LoVo (cell line): ENCODE measurements around the gene MMP24.
A peak's percentile ranks its signal among the peaks of the same experiment; 100 is the strongest.
"Not testable (repeated sequence)": the region's sequence is repeated elsewhere in the genome, so short reads cannot be mapped to it uniquely, and the experiment has no call there.

ENCODE experiments used
- DNase-seq: peaks from one replicate; pipeline ENCODE4 v3.0.0-alpha.2; 2016; ENCODE audit warnings: low spot score

The MMP24 gene

DNA sequence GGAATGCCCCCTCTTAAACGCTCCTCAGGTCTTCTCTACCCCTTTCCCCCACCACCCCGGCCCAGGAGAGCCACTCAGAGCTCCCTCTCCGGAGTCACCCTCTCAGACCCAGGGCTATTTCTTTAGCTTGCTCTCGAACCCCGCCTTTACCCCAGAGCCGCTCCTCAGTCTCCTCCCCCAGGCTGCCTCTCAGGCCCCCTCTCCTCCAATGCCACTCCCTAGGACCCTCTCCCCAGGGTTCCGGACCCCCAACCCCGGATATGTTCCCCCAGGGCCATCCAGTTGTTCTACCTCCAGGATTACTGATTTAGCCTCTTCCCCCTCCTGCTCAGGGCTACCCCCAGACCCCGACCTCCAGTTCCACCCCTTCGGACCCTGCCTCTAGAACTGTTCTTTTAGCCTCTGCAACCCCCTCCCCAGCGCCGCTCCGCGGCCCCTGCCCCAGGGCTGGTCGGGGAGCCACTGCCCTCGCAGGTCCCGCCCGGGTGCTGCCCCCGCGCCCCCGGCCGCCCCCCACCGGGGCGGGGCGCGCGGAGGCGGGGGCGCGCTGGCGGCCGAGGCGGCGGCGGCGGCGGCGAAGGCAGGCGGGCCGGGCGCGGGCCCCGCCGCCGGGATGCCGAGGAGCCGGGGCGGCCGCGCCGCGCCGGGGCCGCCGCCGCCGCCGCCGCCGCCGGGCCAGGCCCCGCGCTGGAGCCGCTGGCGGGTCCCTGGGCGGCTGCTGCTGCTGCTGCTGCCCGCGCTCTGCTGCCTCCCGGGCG is at the start of gene MMP24:
MMP24 (plus strand) TSS at position 565 of the 758 bp plus-strand sequence; CDS start at position 614, 49 bp downstream.
- DNase-seq, result no peak

DNA sequence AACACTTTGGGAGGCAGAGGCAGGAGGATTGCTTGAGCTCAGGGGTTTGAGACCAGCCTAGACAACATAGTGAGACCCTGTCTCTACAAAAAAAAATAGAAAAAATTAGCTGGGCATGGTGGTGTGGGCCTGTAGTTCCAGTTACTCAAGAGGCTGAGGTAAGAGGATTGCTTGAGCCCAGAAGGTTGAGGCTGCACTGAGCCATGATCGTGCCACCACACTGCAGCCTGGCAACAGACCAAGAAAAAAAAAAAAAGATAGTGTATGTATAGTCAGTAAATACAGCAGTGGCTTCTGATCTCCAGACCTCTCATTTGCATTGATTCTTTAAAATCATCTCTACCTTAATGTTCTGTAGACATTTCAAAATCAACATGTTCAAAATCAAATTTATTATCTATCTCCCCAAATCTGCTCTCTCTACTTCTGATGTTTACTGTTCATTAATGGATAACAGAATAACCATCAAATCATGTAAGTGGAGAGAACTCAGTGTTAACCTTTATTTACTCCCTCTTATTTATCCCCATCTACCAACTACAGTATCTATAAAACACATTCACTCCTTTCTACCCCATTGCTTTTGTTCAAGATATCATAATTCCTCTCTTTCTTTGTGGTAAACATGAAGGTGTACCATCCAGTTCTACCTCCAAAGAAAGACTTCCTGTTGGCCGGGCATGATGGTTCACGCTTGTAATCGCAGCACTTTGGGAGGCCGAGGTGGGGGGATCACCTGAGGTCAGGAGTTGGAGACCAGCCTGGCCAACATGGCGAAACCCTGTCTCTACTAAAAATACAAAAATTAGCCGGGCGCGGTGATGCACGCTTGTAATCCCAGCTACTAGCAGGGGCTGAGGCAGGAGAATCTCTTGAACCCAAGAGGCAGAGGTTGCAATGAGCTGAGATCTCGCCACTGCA is 46.9 kb upstream of the MMP24 start:
- no peak for DNase-seq

DNA sequence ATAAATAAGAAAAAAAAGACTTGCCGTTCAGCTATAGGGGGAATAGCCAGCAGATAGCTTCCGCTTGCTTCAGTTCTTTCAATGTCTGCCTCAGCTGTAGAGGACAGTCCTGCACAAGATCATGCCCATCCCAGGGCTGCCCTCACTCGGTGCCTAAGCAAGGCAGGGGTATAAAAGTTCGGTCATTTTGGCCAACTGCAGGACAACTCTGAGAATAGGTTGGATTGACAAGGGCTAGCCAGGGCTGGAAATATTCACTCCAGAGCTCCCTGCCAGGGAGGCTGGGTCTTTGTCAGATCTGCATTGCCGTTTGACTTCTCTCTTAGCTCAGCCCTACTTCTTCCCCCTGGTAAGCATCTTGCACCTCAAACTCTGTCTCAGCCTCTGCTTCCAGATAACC is 46.2 kb upstream of the MMP24 start:
- DNase-seq, result no peak

DNA sequence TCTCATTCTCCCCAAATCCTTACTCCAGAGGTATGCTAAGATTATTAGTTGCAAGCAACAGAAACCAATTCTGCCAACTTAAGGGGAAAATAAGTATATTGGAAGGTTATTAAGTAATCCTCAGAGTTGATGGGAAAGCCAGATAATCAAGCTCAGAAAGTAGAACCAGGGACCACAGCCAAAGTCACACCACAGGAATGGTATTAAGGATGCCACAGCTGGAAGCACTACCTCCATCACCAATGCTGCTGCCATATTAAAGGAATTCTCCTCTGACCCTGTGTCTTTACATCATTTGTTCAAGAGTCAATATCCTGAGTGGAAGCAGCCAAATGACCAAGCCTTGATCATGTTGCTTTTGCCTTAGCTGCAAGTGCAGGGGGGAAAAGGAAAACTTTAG is 44.8 kb upstream of the MMP24 start:
- DNase-seq, result no peak

DNA sequence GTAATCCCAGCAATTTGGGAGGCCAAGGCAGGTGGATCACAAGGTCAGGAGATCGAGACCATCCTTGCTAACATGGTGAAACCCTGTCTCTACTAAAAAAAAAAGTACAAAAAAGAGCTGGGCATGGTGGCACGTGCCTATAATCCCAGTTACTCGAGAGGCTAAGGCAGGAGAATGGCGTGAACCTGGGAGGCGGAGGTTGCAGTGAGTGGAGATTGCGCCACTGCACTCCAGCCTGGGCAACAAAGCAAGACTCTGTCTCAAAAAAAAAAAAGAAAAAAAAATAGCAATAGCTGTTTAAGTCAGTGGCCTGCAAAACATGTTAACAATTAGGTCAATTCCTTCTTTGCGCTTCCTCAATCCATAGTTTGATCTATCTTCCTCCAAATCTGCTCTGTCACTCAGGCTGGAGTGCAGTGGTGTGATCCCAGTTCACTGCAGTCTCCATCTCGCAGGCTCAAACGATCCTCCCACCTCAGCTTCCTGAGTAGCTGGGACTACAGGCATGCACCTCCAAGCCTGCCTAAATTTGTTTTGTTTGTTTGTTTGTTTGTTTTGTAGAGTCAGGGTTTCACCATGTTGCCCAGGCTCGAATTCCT is 39.7 kb upstream of the MMP24 start:
- DNase-seq, result not testable (repeated sequence)

DNA sequence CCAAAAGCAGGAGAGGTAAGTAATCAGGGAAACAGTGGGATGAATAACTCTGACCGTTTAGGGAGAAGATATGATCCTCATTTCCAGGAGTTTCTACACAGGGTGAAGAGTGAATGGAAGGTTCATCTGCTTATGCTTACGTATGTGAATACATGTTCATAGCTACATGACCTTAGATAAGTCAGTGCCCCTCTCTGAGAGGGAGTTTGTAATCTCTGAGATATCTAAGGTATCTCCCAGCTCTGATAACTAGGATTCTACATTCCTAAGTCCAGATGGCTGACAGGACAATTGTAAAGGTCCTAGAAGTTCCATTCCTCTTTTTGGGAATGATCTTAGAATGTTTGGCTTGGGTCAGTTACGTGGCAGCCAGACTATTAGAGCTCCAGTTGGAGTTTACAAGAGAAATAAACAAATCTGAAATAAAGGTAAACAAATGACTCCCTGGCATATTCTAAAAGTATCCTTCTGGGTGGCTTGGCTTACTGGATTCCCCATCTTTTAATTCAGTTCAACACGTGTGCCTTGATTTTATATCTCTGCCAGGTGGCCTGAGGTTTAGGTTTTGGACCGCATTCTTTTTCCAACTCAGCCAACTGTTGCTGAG is 38.8 kb upstream of the MMP24 start:
- DNase-seq, result no peak

DNA sequence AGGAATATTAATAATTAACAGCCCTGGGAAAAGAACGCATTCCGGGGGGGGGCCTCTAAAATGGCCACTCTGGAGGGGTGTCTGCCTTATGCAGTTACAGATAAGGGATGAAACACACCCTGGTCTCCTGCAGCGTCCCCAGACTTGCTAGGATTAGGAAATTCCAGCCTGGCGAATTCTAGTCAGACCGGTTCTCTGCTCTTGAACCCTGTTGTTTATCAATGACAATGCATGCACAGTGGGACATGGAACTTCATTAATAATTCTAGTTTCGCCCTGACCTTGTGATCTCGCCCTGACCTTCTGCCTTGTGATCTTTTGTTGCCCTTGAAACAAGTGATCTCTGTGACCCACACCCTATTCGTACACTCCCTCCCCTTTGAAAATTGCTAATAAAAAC is 37.3 kb upstream of the MMP24 start:
- DNase-seq, result not testable (repeated sequence)

DNA sequence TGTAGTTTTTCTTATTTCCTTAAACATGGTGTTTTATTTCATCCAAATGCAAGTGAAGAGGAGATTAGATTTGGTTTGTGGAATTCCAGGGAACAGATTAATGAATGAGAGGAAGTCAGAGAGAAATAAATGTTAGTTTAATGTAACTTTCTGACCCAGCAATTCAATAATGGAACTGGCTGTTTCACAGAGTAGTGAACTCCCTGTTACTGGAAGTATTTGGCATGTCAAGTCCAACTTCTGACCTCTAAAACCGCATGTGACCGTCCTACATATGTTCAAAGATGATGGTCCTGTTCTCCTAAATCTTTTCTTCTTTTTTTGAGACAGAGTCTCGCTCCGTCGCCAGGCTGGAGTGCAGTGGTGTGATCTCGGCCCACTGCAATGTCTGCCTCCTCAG is 35.9 kb upstream of the MMP24 start:
- DNase-seq, result no peak

DNA sequence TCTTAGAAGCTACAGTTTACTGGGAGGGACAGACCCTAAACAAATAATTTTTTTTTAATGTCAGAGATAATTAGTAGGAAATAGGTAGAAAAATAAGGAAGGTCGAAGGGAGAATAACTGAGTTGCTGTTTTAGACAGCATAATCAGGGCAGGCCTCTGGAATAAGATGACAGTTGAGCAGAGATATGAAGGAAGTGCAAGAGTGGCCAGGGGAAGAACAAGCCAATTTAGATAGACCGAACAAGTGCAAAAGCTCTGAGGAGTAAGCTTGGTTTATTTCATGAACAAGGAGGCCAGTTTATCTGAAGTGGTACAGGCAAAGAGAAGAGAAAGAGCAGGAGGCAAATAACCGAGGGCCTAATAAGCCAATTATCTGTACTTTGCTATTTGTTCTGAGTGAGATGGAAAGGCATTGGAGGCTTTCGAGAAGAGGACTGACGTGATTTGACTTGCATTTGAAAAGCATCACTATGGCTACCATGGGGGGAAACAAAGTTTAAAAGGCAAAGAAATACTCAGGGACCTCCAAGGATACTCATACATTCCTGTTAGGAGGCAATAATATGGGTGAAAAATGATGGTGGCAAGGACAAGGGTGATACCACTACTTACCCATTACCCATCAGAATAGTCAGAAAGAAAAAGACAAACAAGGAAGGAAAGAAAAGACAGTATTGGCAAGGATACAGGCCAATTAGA is 34.9 kb upstream of the MMP24 start:
- DNase-seq, result no peak

DNA sequence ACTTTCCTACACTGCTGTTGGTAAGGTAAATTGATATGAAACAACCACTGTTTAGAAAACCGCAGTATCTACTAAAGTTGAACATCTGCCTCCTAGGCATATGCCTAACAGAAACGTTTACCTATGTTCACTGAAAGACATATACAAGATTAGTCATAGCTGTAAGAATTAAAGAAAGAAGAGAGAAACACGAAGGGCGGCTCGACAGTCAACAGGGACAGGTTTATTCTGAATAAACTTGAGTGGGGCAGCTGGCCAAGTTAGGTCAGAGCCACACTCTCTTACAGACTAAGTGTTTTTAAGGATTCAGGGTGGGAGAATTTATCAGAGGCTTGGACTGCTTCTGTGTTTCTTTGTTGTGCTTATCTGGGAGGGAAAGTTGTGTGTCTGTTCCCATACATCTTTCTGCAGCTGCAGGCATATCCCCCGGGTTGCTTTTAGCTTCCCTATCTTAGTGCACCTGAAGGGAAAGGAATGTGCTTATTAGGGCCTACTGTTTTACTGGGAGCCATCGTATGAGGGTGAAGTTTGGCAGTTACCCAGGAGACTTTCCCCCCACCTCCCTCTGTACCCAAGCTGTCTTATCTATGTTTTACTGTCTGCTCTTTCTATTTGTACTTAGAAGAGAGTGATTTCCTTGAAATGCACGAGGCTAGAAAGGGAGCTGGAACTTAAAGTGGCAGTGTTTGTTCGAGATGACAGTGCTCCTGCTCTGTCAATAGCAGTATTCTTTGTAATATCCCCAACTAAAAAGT is 34.2 kb upstream of the MMP24 start:
- no peak for DNase-seq

DNA sequence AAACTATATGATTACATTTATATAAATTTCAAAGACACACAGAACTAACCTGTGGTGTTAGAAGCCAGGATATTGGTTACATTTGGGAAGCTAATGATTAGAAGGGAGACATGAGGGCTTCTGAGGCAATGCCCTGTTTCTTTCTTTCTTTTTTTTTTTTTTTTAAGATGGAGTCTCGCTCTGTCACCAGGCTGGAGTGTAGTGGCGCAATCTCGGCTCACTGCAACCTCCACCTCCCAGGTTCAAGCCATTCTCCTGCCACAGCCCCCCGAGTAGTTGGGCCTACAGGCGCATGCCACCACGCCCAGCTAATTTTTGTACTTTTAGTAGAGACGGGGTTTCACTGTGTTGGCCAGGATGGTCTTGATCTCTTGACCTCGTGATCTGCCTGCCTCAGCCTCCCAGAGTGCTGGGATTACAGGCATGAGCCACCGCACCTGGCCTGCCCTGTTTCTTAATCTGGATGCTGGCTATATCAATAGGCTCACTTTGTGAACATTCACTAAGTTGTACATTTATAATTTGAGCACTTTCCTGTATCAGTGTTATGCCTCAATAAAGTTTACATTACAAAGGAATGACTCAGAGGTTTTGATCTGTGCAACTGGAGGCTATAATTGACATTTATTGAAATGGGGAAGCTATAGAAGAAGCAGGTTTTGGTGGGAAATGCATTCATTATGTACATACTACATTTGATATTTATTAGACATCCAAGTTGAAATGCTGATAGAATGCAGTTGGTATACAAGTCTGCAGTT is 33.3 kb upstream of the MMP24 start:
- DNase-seq, result not testable (repeated sequence)

DNA sequence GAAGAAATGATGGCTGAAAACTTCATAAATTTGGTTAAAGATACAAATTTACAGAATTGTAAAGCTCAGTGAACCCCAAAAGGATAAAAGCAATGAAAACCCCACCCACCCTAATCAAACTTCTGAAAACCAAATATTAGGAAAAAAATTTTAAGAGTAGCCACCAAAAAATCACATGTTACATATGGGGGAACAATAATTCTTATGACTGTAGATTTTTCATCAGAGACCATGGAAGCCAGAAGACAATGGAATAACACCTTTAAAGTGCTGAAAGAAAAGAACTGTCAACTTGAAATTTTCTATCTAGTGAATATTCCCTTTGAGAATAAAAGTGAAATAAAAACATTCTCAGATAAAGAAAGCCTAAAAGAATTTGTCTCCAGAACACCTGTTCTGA is 30.2 kb upstream of the MMP24 start:
- no peak for DNase-seq

DNA sequence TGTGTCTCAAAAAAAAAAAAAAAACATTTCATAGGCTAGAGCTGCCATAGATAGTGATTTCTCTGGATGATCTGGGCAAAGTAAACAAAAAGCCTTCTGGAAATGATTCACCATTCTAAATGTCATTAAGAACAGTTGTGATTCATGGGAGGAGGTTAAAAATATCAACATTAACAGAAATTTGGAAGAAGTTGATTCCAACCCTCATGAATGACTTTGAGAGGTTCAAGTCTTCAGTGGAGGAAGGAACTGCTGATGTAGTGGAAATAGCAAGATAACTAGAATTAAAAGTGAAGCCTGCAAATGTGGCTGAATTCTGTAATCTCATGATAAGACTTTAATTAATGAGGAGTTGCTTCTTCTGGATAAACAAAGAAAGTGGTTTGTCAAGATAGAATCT is 26.8 kb upstream of the MMP24 start:
- no peak for DNase-seq

DNA sequence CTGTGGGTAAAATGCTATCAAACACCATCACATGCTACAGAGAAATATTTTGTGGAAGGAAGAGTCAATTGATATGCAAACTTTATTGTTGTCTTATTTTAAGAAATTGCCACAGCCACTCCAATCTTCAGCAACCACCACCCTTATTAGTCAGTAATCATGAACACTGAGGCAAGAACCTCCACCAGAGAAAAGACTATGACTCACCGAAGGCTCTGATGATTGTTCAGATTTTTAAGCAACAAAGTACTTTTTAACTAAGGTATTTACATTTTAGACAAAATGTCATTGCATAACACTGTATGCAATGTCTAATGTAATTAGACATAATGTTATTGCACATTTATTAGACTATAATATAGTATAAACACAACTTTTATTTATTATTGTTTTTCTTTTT is 26.2 kb upstream of the MMP24 start:
- no peak for DNase-seq

DNA sequence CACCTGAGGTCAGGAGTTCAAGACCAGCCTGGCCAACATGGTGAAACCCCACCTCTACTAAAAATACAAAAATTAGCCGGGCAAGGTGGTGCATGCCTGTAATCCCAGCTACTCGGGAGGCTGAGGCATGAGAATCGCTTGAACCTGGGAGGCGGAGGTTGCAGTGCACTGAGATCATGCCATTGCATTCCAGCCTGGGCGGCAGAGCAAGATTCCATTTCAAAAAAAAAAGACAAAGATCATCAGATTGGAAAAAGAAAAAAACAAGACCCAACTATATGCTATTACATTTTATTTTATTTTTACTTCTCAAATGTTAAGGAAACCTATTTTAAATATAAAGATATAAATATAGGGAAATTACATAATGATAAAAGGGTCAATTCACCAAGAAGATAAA is 25.0 kb upstream of the MMP24 start:
- DNase-seq, result not testable (repeated sequence)

DNA sequence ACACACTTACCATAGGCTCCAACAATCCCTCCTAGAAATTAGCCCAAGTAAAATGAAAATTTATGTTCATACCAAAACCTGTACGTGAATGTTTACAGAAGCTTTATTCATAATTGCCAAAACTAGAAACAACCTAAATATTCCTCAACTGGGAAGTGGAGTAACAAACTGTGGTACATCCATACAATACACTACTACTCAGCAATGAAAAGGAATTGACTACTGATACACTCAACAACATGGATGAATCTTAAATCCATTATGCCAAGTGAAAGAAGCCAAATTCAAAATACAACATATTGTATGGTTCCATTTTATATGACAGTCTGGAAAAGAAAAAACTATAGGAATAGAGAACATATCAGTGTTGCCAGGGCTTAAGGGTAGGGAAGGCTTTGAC is 19.7 kb upstream of the MMP24 start:
- no peak for DNase-seq

DNA sequence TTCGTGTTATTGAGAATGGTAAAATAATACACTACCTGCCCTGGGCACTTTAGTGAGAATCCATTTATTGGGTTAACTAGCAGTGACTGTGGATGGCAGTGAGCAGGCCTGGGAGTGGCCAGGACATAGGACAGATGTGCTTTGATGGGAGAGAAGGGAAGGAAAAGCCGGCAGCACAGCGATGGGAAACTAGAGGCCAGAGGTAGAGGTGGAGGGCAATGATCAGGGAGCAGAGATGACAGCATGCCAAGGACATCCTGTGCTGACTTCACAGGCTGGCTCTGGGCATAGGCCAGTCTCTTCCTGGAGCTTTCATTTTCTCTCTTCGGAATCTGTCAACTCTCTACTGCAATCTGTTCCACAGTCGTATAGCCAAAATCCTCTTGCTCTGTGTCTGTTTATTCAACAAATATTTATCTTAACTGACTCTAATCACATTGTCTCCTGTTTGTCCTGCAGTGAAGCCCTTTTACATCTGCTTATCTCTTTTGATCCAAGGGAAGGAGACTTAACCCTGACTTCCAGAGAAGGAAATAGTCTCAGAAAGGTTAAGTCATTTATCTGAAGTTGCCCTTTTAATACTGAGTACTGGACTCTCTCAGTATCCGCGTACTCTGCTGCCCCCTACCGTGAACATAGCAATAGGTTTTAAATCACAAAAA is 18.4 kb upstream of the MMP24 start:
- DNase-seq, result peak; percentile 77

DNA sequence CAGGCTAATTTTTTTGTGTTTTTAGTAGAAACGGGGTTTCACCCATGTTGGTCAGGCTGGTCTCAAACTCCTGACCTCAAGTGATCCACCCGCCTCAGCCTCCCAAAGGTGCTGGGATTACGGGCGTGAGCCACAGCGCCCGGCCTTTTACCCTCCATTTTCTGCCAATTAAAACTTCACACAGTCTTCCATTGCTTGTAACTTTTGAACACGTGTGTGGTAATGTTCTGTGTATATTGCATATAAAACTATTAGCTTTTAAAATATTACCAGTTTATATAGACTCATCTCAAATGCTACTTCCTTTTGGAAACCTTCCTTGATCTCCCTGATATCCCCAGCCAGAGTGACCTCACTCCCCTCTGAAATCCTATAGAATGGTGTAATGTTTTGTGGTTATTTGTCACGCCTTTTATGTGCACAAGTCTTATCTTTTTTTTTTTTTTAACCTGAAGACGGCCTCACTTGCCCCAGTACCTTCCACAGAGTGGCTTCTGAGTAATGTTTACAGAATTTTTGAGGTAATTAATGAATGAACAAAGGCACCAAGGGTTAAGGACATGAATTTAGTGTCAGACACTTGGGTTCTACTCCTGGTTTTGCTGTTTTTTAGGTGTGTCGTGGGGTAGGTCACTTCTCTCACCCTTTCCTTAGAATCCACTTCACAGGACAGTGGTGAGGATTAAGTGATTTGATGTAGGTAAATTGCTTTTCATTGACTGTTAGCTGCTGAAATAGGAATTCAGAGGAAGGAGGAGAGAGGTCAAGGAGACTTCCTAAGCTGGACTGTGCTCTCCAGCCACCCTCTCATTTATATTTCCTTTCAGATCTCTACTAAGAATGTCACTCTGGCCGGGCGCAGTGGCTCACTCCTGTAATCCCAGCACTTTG is 11.2 kb upstream of the MMP24 start:
- peak; percentile 78 for DNase-seq

DNA sequence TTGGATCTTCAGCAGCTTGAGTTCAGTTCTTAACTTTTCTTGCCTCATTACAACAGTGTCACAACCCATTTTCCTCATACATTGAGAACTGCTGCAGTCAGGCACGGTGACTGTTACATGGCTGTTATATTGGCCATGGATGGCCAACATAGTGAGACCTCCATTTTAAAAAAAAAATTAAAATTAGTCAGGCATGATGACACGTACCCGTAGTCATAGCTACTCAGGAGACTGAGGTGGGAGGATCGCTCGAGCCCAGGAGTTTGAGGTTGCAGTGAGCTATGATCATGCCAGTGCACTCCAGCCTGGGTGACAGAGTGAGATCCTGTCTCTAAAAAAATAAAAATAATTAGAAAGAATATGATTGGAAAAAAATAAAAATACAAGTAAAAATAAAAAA is 9.9 kb upstream of the MMP24 start:
- no peak for DNase-seq
